ENCODE data around the gene NOS3. TPM values are rescaled to one million over a fixed set of nuclear protein-coding genes. Genes with fewer than 3 reads are reported as not detected.

The NOS3 gene
- total RNA-seq, 1 donor from 2014 or later: 12.1 TPM

GRCh38 chr7:150998341-150998740 is 7.5 kb downstream of the NOS3 start:
- intact Hi-C loops (cut with micrococcal nuclease): no loop called here

GRCh38 chr7:150999001-150999400 is 8.2 kb downstream of the NOS3 start:
- intact Hi-C loops (cut with micrococcal nuclease): no loop called here

GRCh38 chr7:150999497-151000230 is 8.8 kb downstream of the NOS3 start:
- intact Hi-C loops (cut with micrococcal nuclease): no loop called here

GRCh38 chr7:151000897-151001495 is 10.2 kb downstream of the NOS3 start:
- intact Hi-C loops (cut with micrococcal nuclease): no loop called here

- intact Hi-C loops (cut with micrococcal nuclease): no loop called here
Observed at GRCh38 chr7:151001546-151001945, 10.7 kb downstream of the NOS3 start.

GRCh38 chr7:151003572-151003971 is 12.8 kb downstream of the NOS3 start:
- intact Hi-C loops (cut with micrococcal nuclease): no loop called here

- intact Hi-C loops (cut with micrococcal nuclease): no loop called here
Observed at GRCh38 chr7:151005566-151005965, 14.7 kb downstream of the NOS3 start.

- intact Hi-C loops (cut with micrococcal nuclease): no loop called here
Observed at GRCh38 chr7:151006590-151007300, 15.9 kb downstream of the NOS3 start.

GRCh38 chr7:151007469-151007898 is 16.7 kb downstream of the NOS3 start:
- intact Hi-C loops (cut with micrococcal nuclease): no loop called here

- intact Hi-C loops (cut with micrococcal nuclease): loop anchor here (1.0 kb wide), 4 partner anchors 14 to 687 kb away; partner anchors contain the start of gene ABCB8
Observed at GRCh38 chr7:151008143-151008510, 17.3 kb downstream of the NOS3 start.

GRCh38 chr7:151008511-151009323 is 17.9 kb downstream of the NOS3 start:
- intact Hi-C loops (cut with micrococcal nuclease): loop anchor here (1.0 kb wide), 4 partner anchors 14 to 687 kb away; partner anchors contain the start of gene ABCB8

- intact Hi-C loops (cut with micrococcal nuclease): loop anchor here (5.0 to 10.0 kb wide), 3 partner anchors 32 to 513 kb away; partner anchors contain the start of gene KCNH2
Observed at GRCh38 chr7:151009327-151010036, 18.7 kb downstream of the NOS3 start.

GRCh38 chr7:151010037-151010306 is 19.2 kb downstream of the NOS3 start:
- intact Hi-C loops (cut with micrococcal nuclease): loop anchor here (5.0 to 10.0 kb wide), 3 partner anchors 33 to 512 kb away; partner anchors contain the start of gene KCNH2

- intact Hi-C loops (cut with micrococcal nuclease): loop anchor here (5.0 to 10.0 kb wide), 3 partner anchors 33 to 512 kb away; partner anchors contain the start of gene KCNH2
Observed at GRCh38 chr7:151010307-151011096, 19.7 kb downstream of the NOS3 start.

- intact Hi-C loops (cut with micrococcal nuclease): loop anchor here (5.0 to 10.0 kb wide), 3 partner anchors 34 to 511 kb away; partner anchors contain the start of gene KCNH2
Observed at GRCh38 chr7:151011097-151011409, 20.2 kb downstream of the NOS3 start.

GRCh38 chr7:151011616-151012015 is 20.8 kb downstream of the NOS3 start:
- intact Hi-C loops (cut with micrococcal nuclease): loop anchor here (5.0 to 10.0 kb wide), 3 partner anchors 34 to 511 kb away; partner anchors contain the start of gene KCNH2

- intact Hi-C loops (cut with micrococcal nuclease): loop anchor here (5.0 to 10.0 kb wide), 3 partner anchors 35 to 510 kb away; partner anchors contain the start of gene KCNH2
Observed at GRCh38 chr7:151012031-151012692, 21.3 kb downstream of the NOS3 start.

GRCh38 chr7:151012911-151013347 is 22.1 kb downstream of the NOS3 start:
- intact Hi-C loops (cut with micrococcal nuclease): loop anchor here (1.0 to 10.0 kb wide), 4 partner anchors 36 to 509 kb away; partner anchors contain the start of genes ABCF2 and KCNH2

- intact Hi-C loops (cut with micrococcal nuclease): loop anchor here (1.0 to 10.0 kb wide), 4 partner anchors 36 to 509 kb away; partner anchors contain the start of genes ABCF2 and KCNH2
Observed at GRCh38 chr7:151013356-151013732, 22.5 kb downstream of the NOS3 start.
